Natural killer cell (primary cell): Measurements from ENCODE around the gene EOLA1. TPM values are rescaled to one million over a fixed set of nuclear protein-coding genes. Genes with fewer than 3 reads are reported as not detected.

ENCODE experiments used
- ATAC-seq, 3 donors: fragments of 150-1000 bp in 2 of 3; fragments of 200-7000 bp in 1 of 3; cut with Tn5 transposase; 1 replicate in 1 of 3; 2 replicates in 2 of 3; pipeline ENCODE4 v1.10.0; 2021; ENCODE audit warnings: mild to moderate bottlenecking in 2 of 3, moderate library complexity in 2 of 3
- DNase-seq, 2 donors: peaks; one replicate each; pipeline versions ENCODE4 v3.0.0 to v3.0.0-alpha.2; 2013 to 2021; ENCODE audit warnings: mixed read lengths in 1 of 2
- H3K27ac ChIP-seq: one replicate; pipeline ENCODE4 v1.5.1; 2013; ENCODE audit warnings: mild to moderate bottlenecking, low read length
- H3K27me3 ChIP-seq: one replicate; pipeline ENCODE4 v1.6.1; 2013; ENCODE audit warnings: low read length; ENCODE audit not compliant: control insufficient read depth, insufficient read depth
- H3K36me3 ChIP-seq: one replicate; pipeline ENCODE4 v1.6.1; 2013; ENCODE audit warnings: low read length; ENCODE audit not compliant: control insufficient read depth, insufficient read depth
- H3K4me1 ChIP-seq: one replicate; pipeline ENCODE4 v1.6.1; 2013; ENCODE audit warnings: low read length; ENCODE audit not compliant: control insufficient read depth, insufficient read depth
- H3K4me3 ChIP-seq: one replicate; pipeline ENCODE4 v1.5.1; 2013; ENCODE audit warnings: low read length
- H3K9me3 ChIP-seq: one replicate; pipeline ENCODE4 v1.6.1; 2013; ENCODE audit warnings: low read length; ENCODE audit not compliant: control insufficient read depth, insufficient read depth
- H3K27ac Mint-ChIP-seq, 2 donors: one replicate each; pipeline ENCODE4 v1.8.0; 2022; ENCODE audit warnings: mild to moderate bottlenecking in 2 of 2, mixed read lengths in 2 of 2, moderate library complexity in 1 of 2
- H3K27me3 Mint-ChIP-seq, 2 donors: one replicate each; pipeline ENCODE4 v1.8.0; 2022; ENCODE audit warnings: low read depth in 2 of 2, mixed read lengths in 2 of 2
- H3K36me3 Mint-ChIP-seq: one replicate; pipeline ENCODE4 v1.8.0; 2022; ENCODE audit warnings: mixed read lengths
- H3K4me1 Mint-ChIP-seq, 2 donors: one replicate each; pipeline ENCODE4 v1.8.0; 2022; ENCODE audit warnings: mixed read lengths in 2 of 2
- H3K4me3 Mint-ChIP-seq: one replicate; pipeline ENCODE4 v1.8.0; 2022; ENCODE audit warnings: mild to moderate bottlenecking, moderate library complexity, mixed read lengths
- H3K9me3 Mint-ChIP-seq, 2 donors: one replicate each; pipeline ENCODE4 v1.8.0; 2022; ENCODE audit warnings: mixed read lengths in 2 of 2
- WGBS: methylation state at CpG from one replicate; pipeline ENCODE4 v1.1.7; 2013; ENCODE audit warnings: missing lambda C conversion rate; ENCODE audit not compliant: insufficient coverage; 5-methylcytosine and 5-hydroxymethylcytosine counted together
- intact Hi-C: fragments of 100-400 bp; cut with micrococcal nuclease; formaldehyde crosslinking; loops from one replicate; pipeline ENCODE4 v1.14.2; 2022
- total RNA-seq, 4 donors: library from RNA; stranded (reverse); fragments of 120-200 nt in 1 of 4; gene quantifications; one replicate each; pipeline versions ENCODE4 v1.2.3 to v1.2.4, GENCODE V29; 2013 to 2022
- TF ChIP-seq, protein P1 (sequence below): fragments of 200-600 bp; IDR thresholded peaks from one replicate; pipeline ENCODE4 v1.8.0; 2022; ENCODE audit warnings: antibody characterized with exemption

EOLA1 gene
- 10 to 100 TPM; 26.4 to 37.6 (median 36.7) TPM for total RNA-seq
- 46.1 TPM for total RNA-seq (2013)

- intact Hi-C loops = loop anchor here (1.0 kb wide), 1 partner anchor 36 kb away; the partner anchor contains the start of gene IDS
- peak within 1 kb of the TSS; percentile 81 for H3K4me3 ChIP-seq
- Mint-ChIP-seq H3K36me3 (no peaks in the 10 kb centered on the region), H3K27ac (peak within 1 kb of the TSS; percentile 95 to 96), H3K27me3 (no peaks in the 10 kb centered on the region), H3K4me3 (peak within 1 kb of the TSS; percentile 97), H3K4me1 (peaks cover 6 to 33% of the 10 kb centered on the region in 2 donors), H3K9me3 (no peaks in the 10 kb centered on the region)
- DNase-seq (peak in 1 of 2 donors; percentile 97), ATAC-seq (peak; percentile 44 to 75 (median 67))
- H3K4me1 ChIP-seq = peaks cover 14% of the 10 kb centered on the region
- H3K27me3 ChIP-seq = no peaks in the 10 kb centered on the region
- H3K9me3 ChIP-seq = no peaks in the 10 kb centered on the region
- TF ChIP-seq, protein P1, sequence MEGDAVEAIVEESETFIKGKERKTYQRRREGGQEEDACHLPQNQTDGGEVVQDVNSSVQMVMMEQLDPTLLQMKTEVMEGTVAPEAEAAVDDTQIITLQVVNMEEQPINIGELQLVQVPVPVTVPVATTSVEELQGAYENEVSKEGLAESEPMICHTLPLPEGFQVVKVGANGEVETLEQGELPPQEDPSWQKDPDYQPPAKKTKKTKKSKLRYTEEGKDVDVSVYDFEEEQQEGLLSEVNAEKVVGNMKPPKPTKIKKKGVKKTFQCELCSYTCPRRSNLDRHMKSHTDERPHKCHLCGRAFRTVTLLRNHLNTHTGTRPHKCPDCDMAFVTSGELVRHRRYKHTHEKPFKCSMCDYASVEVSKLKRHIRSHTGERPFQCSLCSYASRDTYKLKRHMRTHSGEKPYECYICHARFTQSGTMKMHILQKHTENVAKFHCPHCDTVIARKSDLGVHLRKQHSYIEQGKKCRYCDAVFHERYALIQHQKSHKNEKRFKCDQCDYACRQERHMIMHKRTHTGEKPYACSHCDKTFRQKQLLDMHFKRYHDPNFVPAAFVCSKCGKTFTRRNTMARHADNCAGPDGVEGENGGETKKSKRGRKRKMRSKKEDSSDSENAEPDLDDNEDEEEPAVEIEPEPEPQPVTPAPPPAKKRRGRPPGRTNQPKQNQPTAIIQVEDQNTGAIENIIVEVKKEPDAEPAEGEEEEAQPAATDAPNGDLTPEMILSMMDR = no peak
- peak within 1 kb of the TSS; percentile 100 for H3K27ac ChIP-seq
- peaks cover 6% of the 10 kb centered on the region for H3K36me3 ChIP-seq
- WGBS = 0% methylated on average over 71 of the region's 71 CpGs
Measured at GRCh38 chrX:149540621-149541520, at the start of gene EOLA1. Gene EOLA1 (plus strand): TSS chrX:149541012. CDS start chrX:149545631, 4,619 bp downstream.

DNA sequence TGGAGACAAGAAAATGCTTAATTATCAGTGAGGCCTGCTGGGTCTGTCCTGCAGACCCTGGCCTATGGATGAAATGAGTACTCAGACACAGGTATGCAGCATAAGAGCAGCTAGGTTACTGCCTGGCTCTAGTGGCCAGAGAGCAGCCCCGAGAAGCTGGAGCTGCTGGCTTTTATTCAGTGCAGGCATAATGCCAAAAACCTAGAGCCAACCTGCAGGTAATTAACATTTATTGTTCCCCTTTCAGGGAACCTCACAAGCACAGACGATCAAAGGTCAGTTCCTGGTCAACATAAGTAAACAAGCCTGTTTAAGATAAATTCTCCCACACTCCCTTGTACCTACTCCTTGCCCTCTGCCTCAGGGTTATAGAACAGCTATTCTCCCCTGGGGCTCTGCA is 49.0 kb upstream of the EOLA1 start:
- TF ChIP-seq, protein P1 = no peak
- Histone ChIP-seq H3K9me3 (no peaks in the 10 kb centered on the region), H3K4me1 (peaks cover 4% of the 10 kb centered on the region), H3K27ac (no peak overlapping the region), H3K27me3 (no peaks in the 10 kb centered on the region), H3K4me3 (no peak overlapping the region), H3K36me3 (peaks cover 83% of the 10 kb centered on the region)
- intact Hi-C loops = no loop called here
- Mint-ChIP-seq H3K4me1 (peaks cover 8 to 17% of the 10 kb centered on the region in 2 donors), H3K27ac (no peak overlapping the region), H3K27me3 (no peaks in the 10 kb centered on the region), H3K4me3 (no peak overlapping the region), H3K36me3 (no peaks in the 10 kb centered on the region), H3K9me3 (no peaks in the 10 kb centered on the region)
- DNase-seq (no peak), ATAC-seq (no peak)
- WGBS = 88% methylated on average over 2 of the region's 2 CpGs

GRCh38 chrX:149493567-149494562 is 46.9 kb upstream of the EOLA1 start:
- TF ChIP-seq, protein P1 = no peak
- Mint-ChIP-seq H3K4me1 (peaks cover 0 to 17% of the 10 kb centered on the region in 2 donors), H3K4me3 (no peak overlapping the region)

More at GRCh38 chrX:149493567-149494562, 46.9 kb upstream of the EOLA1 start:
- Histone ChIP-seq H3K9me3 (no peaks in the 10 kb centered on the region), H3K4me3 (no peak overlapping the region), H3K27me3 (no peaks in the 10 kb centered on the region), H3K4me1 (no peaks in the 10 kb centered on the region), H3K36me3 (peaks cover 92% of the 10 kb centered on the region), H3K27ac (no peak overlapping the region)
- H3K27me3 Mint-ChIP-seq = no peaks in the 10 kb centered on the region
- 84% methylated on average over 8 of the region's 13 CpGs for WGBS
- intact Hi-C loops = no loop called here
- ATAC-seq = peak in 1 of 3 donors; percentile 7
- H3K9me3 Mint-ChIP-seq = no peaks in the 10 kb centered on the region
- DNase-seq = no peak
- H3K36me3 Mint-ChIP-seq = peaks cover 8% of the 10 kb centered on the region
- H3K27ac Mint-ChIP-seq = no peak overlapping the region
